ENCODE data around the gene AUTS2. TPM values are rescaled to one million over a fixed set of nuclear protein-coding genes. Genes with fewer than 3 reads are reported as not detected.

AUTS2 gene
- total RNA-seq, 1 experiment from 2014 or later = 4.2 TPM

- no peak for DNase-seq (ENCODE audit: low spot score)
Observed at GRCh38 chr7:69599955-69600709, 1.9 kb downstream of the AUTS2 start.

GRCh38 chr7:69600710-69601519 lies 2.6 kb downstream of the AUTS2 start:
- DNase-seq (ENCODE audit: low spot score) = no peak

- DNase-seq (ENCODE audit: low spot score) = no peak
Observed at GRCh38 chr7:69602522-69602921, 4.2 kb downstream of the AUTS2 start.

- DNase-seq (ENCODE audit: low spot score) = no peak
Observed at GRCh38 chr7:69603351-69603750, 5.1 kb downstream of the AUTS2 start.

- no peak for DNase-seq (ENCODE audit: low spot score)
Observed at GRCh38 chr7:69603937-69604494, 5.7 kb downstream of the AUTS2 start.

- DNase-seq (ENCODE audit: low spot score) = no peak
Observed at GRCh38 chr7:69605070-69605469, 6.8 kb downstream of the AUTS2 start.

- no peak for DNase-seq (ENCODE audit: low spot score)
Observed at GRCh38 chr7:69605546-69605945, 7.3 kb downstream of the AUTS2 start.

GRCh38 chr7:69608049-69608448 lies 9.8 kb downstream of the AUTS2 start:
- DNase-seq (ENCODE audit: low spot score) = no peak

- no peak for DNase-seq (ENCODE audit: low spot score)
Observed at GRCh38 chr7:69608878-69609277, 10.6 kb downstream of the AUTS2 start.

- no peak for DNase-seq (ENCODE audit: low spot score)
Observed at GRCh38 chr7:69609541-69610373, 11.5 kb downstream of the AUTS2 start.

- DNase-seq (ENCODE audit: low spot score) = no peak
Observed at GRCh38 chr7:69610374-69611084, 12.3 kb downstream of the AUTS2 start.

GRCh38 chr7:69612981-69613380 lies 14.7 kb downstream of the AUTS2 start:
- DNase-seq (ENCODE audit: low spot score) = no peak

- DNase-seq (ENCODE audit: low spot score) = no peak
Observed at GRCh38 chr7:69613846-69614245, 15.6 kb downstream of the AUTS2 start.

- no peak for DNase-seq (ENCODE audit: low spot score)
Observed at GRCh38 chr7:69615685-69616084, 17.4 kb downstream of the AUTS2 start.

- DNase-seq (ENCODE audit: low spot score) = no peak
Observed at GRCh38 chr7:69617364-69617763, 19.1 kb downstream of the AUTS2 start.

- DNase-seq (ENCODE audit: low spot score) = no peak
Observed at GRCh38 chr7:69619054-69619453, 20.8 kb downstream of the AUTS2 start.

- DNase-seq (ENCODE audit: low spot score) = no peak
Observed at GRCh38 chr7:69619635-69620034, 21.4 kb downstream of the AUTS2 start.

- DNase-seq (ENCODE audit: low spot score) = no peak
Observed at GRCh38 chr7:69620063-69620462, 21.8 kb downstream of the AUTS2 start.

GRCh38 chr7:69620650-69621049 lies 22.4 kb downstream of the AUTS2 start:
- no peak for DNase-seq (ENCODE audit: low spot score)

- DNase-seq (ENCODE audit: low spot score) = no peak
Observed at GRCh38 chr7:69622014-69622835, 23.9 kb downstream of the AUTS2 start.
